ENCODE results near the gene GALNT8.

DNA sequence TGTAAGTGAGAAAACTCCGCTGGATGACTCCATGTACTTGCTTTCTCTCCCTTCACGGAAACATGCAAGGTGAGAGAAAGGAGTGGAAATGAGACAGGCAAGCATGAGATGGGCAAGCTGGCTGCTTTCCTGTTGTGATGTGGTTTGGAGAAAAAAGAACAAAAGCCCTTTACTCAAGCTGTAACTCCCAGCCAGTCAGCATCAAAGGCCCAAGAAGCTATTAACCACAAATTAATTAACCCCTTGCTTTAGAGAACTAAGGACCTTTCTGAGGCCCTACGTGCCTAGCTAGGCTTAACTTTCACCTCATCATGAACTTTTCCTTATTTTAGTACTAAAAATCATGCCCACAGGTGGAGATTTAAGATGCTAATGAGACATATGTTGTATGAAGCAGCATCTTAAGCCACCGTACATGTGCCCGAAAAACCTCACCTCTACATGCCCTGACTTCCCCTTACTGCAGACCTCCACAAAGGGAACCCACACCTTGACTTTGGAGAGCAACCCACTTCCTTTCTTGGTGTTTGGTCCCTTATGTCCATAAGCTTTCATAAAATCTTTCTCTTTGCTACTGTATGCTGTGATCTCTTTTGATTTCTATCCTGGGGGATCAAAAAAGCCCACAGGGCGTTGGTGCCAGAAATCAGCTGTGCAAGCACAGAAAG lies 87.0 kb downstream of the GALNT8 start:
- TF ChIP-seq POLR2A (IDR thresholded peaks at IDR 0.05; ENCODE audit: low read depth, low read length) (no peak), POLR2AphosphoS5 (IDR thresholded peaks at IDR 0.05; ENCODE audit: low read depth, low read length) (no peak), TAF1 (IDR thresholded peaks at IDR 0.05; ENCODE audit: borderline replicate concordance, low read depth, low read length) (no peak)

All from GM12892 (cell line).